ENCODE results near the gene EHMT1. TPM values are rescaled to one million over a fixed set of nuclear protein-coding genes. Genes with fewer than 3 reads are reported as not detected.
"Not testable (repeated sequence)": the region's sequence is repeated elsewhere in the genome, so short reads cannot be mapped to it uniquely, and the experiment has no call there.

Gene EHMT1
- total RNA-seq, 2 experiments from 2014 or later, result 112 to 115 TPM

DNA sequence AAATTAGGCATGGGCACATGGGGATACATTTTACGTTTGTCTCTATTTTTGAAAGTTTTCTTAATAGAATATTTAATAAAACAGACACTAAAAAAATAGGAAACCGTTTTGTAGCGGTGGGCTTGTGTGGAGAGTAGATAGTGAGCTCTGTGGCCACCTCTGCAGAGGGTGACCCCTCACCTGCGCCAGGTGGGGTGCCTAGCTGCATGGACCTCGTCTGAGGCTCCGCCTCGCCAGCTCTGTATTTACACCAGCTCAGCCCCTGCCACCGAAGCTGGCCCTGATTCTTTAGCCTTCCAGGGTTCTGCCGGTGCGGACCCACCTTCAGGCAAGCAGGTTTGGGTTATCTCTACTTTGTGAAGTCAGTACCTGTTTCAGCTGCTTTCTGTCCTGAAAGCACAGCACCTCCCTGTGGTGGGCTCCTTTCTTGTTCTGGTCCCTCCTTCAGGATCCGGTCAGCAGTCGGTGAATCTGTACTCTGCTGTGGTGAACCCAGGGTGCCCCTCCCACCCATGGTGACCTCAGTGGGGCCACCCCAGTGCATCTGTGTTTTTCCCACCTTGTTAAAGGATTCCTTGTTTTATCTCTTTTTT lies 153.6 kb downstream of the EHMT1 start:
- H3K4me3 Mint-ChIP-seq, result no peak overlapping the region
- H3K36me3 Mint-ChIP-seq (ENCODE audit: low read depth), result peaks cover 45% of the 10 kb centered on the region
- no peaks in the 10 kb centered on the region for H3K27me3 Mint-ChIP-seq (ENCODE audit: low read depth)
- peaks cover 4% of the 10 kb centered on the region for H3K9me3 Mint-ChIP-seq (ENCODE audit: insufficient read depth)
- ATAC-seq (no peak), DNase-seq (no peak)
- ChIA-PET CTCF (interaction anchor here (0.6 to 1.0 kb wide), 2 partner anchors 99 to 103 kb away, joined by 3 to 4 read pairs; no protein-coding TSS in a partner anchor), POLR2A (no interaction called here)
- no peak overlapping the region for H3K27ac Mint-ChIP-seq
- H3K4me1 Mint-ChIP-seq (ENCODE audit: low read depth), result no peaks in the 10 kb centered on the region

DNA sequence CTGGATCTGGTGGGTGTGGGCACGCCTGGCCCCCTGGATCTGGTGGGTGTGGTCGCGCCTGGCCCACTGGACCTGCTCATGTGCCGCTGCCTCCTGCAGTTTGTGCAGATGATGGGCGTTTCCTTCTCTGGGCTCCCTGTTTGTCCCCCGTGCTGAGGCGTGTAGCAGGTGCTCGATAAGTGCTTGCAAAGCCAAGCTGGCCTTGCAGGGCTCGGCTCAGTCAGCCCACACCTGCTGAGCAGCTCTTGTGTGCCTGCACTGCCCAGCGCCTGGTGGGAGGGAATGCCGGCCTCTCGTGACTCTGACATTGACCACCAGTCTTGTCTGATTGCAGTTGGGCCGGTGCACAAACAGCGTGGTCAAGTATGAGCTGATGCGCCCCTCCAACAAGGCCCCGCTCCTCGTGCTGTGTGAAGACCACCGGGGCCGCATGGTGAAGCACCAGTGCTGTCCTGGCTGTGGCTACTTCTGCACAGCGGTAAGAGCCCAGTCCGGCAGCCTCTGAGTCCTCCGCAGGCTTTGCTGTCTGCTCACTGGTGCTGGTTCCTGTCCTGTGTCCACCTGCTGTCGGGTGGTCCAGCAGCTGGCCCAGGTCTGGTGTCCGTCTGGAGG lies 156.1 kb downstream of the EHMT1 start:
- ChIA-PET POLR2A (no interaction called here), CTCF (no interaction called here)
- H3K36me3 Mint-ChIP-seq (ENCODE audit: low read depth), result peaks cover 44% of the 10 kb centered on the region
- DNase-seq (no peak), ATAC-seq (no peak)
- H3K9me3 Mint-ChIP-seq (ENCODE audit: insufficient read depth), result peaks cover 4% of the 10 kb centered on the region
- H3K4me3 Mint-ChIP-seq, result no peak overlapping the region
- no peaks in the 10 kb centered on the region for H3K27me3 Mint-ChIP-seq (ENCODE audit: low read depth)
- H3K27ac Mint-ChIP-seq, result no peak overlapping the region
- no peaks in the 10 kb centered on the region for H3K4me1 Mint-ChIP-seq (ENCODE audit: low read depth)

- ATAC-seq (no peak), DNase-seq (no peak)
- no peak overlapping the region for H3K4me3 Mint-ChIP-seq
- no peaks in the 10 kb centered on the region for H3K4me1 Mint-ChIP-seq (ENCODE audit: low read depth)
- H3K27ac Mint-ChIP-seq, result no peak overlapping the region
- POLR2A ChIA-PET, result no interaction called here
- CTCF ChIA-PET, result interaction anchor here (0.7 to 1.0 kb wide), 2 partner anchors 15 to 1105 kb away, joined by 3 read pairs; no protein-coding TSS in a partner anchor
- no peaks in the 10 kb centered on the region for H3K9me3 Mint-ChIP-seq (ENCODE audit: insufficient read depth)
- H3K36me3 Mint-ChIP-seq (ENCODE audit: low read depth), result peaks cover 29% of the 10 kb centered on the region
- H3K27me3 Mint-ChIP-seq (ENCODE audit: low read depth), result no peaks in the 10 kb centered on the region
Observed at GRCh38 chr9:137776306-137776995, 157.6 kb downstream of the EHMT1 start.

DNA sequence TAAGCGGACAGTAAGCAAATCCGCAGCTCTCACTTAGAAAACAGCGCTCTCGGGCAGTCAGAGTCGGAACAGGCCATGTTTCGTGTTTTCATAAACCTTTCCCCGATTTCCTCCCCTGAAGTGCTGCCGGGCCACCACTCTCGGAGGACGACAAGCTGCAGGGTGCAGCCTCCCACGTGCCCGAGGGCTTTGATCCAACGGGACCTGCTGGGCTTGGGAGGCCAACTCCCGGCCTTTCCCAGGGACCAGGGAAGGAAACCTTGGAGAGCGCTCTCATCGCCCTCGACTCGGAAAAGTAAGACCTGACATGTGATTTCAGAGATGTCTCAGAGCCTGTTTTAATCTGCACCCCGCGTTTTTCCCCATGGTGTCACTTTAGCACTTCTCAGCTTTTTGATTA lies 159.0 kb downstream of the EHMT1 start:
- no peaks in the 10 kb centered on the region for H3K9me3 Mint-ChIP-seq (ENCODE audit: insufficient read depth)
- DNase-seq (no peak), ATAC-seq (no peak)
- H3K27ac Mint-ChIP-seq, result no peak overlapping the region
- POLR2A ChIA-PET, result no interaction called here
- H3K4me1 Mint-ChIP-seq (ENCODE audit: low read depth), result no peaks in the 10 kb centered on the region
- no peak overlapping the region for H3K4me3 Mint-ChIP-seq
- CTCF ChIA-PET, result interaction anchor here (1.0 kb wide), 1 partner anchor 16 kb away, joined by 3 read pairs; no protein-coding TSS in a partner anchor
- H3K36me3 Mint-ChIP-seq (ENCODE audit: low read depth), result peaks cover 34% of the 10 kb centered on the region
- H3K27me3 Mint-ChIP-seq (ENCODE audit: low read depth), result no peaks in the 10 kb centered on the region

- Mint-ChIP-seq H3K36me3 (ENCODE audit: low read depth) (peaks cover 40% of the 10 kb centered on the region), H3K4me3 (no peak overlapping the region), H3K9me3 (ENCODE audit: insufficient read depth) (no peaks in the 10 kb centered on the region), H3K4me1 (ENCODE audit: low read depth) (no peaks in the 10 kb centered on the region), H3K27ac (peak overlapping the region; percentile 60), H3K27me3 (ENCODE audit: low read depth) (no peaks in the 10 kb centered on the region)
- ATAC-seq (no peak), DNase-seq (no peak)
- POLR2A ChIA-PET, result no interaction called here
- CTCF ChIA-PET, result no interaction called here
Observed at GRCh38 chr9:137778336-137778735, 159.5 kb downstream of the EHMT1 start.

- no peak for ATAC-seq
- Mint-ChIP-seq H3K27ac (peak overlapping the region; percentile 60), H3K4me1 (ENCODE audit: low read depth) (no peaks in the 10 kb centered on the region), H3K9me3 (ENCODE audit: insufficient read depth) (no peaks in the 10 kb centered on the region), H3K27me3 (ENCODE audit: low read depth) (no peaks in the 10 kb centered on the region), H3K4me3 (no peak overlapping the region), H3K36me3 (ENCODE audit: low read depth) (peaks cover 39% of the 10 kb centered on the region)
- ChIA-PET POLR2A (no interaction called here), CTCF (no interaction called here)
- no peak for DNase-seq
Observed at GRCh38 chr9:137778914-137779313, 160.1 kb downstream of the EHMT1 start.

DNA sequence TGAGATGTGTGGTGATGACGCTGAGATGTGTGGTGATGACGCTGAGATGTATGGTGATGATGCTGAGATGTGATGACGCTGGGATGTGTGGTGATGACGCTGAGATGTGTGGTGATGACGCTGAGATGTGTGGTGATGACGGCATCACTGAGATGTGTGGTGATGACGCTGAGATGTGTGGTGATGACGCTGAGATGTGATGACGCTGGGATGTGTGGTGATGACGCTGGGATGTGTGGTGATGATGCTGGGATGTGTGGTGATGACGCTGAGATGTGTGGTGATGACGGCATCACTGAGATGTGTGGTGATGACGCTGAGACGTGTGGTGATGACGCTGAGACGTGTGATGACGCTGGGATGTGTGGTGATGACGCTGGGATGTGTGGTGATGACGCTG lies 161.2 kb downstream of the EHMT1 start:
- H3K4me1 Mint-ChIP-seq (ENCODE audit: low read depth); ATAC-seq; H3K4me3 Mint-ChIP-seq; POLR2A ChIA-PET; CTCF ChIA-PET; H3K27me3 Mint-ChIP-seq (ENCODE audit: low read depth); DNase-seq; H3K9me3 Mint-ChIP-seq (ENCODE audit: insufficient read depth); H3K27ac Mint-ChIP-seq: not testable (repeated sequence)
- peaks cover 48% of the 10 kb centered on the region for H3K36me3 Mint-ChIP-seq (ENCODE audit: low read depth)

DNA sequence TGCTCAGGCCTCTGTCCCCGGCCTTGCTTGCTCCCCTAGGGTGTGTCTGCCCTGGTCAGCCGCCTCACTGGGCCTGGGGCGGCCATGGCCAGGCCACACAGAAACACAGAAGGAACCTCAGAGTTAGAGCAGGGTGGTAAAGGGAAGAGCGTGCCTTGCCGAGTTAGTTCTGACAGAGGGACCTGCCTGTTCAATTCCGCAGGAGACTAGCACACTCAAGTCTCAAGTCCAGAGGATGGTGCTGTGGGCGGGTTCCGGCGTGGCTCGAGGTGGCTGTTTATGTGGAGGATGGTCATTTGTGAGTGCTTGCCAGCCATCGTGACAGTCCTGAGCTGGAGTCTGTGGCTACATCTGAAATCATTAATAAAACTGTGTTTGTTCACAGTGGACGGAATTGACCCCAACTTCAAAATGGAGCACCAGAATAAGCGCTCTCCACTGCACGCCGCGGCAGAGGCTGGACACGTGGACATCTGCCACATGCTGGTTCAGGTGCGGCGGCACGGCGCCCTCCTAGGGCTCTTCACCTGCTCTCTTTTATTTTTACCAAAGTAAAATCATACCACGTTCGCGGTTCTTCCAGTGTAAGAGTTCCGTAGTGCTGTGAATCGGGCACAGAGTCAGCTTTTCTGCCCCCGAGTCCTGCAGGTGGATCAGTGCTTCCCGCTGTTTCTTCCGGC lies 163.2 kb downstream of the EHMT1 start:
- no peaks in the 10 kb centered on the region for H3K27me3 Mint-ChIP-seq (ENCODE audit: low read depth)

DNA sequence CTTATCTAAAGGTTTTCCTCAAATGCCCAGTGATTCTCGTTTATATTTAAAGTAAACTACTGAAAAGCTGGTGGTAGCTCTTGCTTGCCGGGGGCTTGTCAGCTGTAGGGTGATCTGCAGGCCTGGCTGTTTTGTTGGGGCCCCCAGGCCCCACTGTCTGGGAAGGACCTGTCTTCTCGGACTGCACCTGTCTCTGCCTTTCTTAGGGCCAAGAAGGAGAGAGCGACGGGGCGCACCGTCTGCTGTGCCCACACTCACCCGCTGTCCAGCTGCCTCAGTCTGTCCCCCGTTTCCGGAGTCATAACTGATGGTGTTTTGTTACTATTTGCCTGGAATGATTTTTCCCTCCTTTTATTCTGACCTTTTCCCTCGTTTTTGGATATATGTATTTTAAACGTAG lies 164.7 kb downstream of the EHMT1 start:
- H3K27ac Mint-ChIP-seq, result no peak overlapping the region
- POLR2A ChIA-PET, result no interaction called here
- CTCF ChIA-PET, result no interaction called here
- no peak overlapping the region for H3K4me3 Mint-ChIP-seq
- no peaks in the 10 kb centered on the region for H3K27me3 Mint-ChIP-seq (ENCODE audit: low read depth)
- H3K9me3 Mint-ChIP-seq (ENCODE audit: insufficient read depth), result no peaks in the 10 kb centered on the region
- ATAC-seq, result no peak
- H3K36me3 Mint-ChIP-seq (ENCODE audit: low read depth), result peaks cover 38% of the 10 kb centered on the region
- no peak for DNase-seq
- peaks cover 9% of the 10 kb centered on the region for H3K4me1 Mint-ChIP-seq (ENCODE audit: low read depth)

More for the DNA sequence above, 163.2 kb downstream of the EHMT1 start:
- H3K4me3 Mint-ChIP-seq, result no peak overlapping the region
- peaks cover 43% of the 10 kb centered on the region for H3K36me3 Mint-ChIP-seq (ENCODE audit: low read depth)
- DNase-seq (no peak), ATAC-seq (no peak)
- POLR2A ChIA-PET, result no interaction called here
- peaks cover 9% of the 10 kb centered on the region for H3K4me1 Mint-ChIP-seq (ENCODE audit: low read depth)
- CTCF ChIA-PET, result no interaction called here
- no peaks in the 10 kb centered on the region for H3K9me3 Mint-ChIP-seq (ENCODE audit: insufficient read depth)
- H3K27ac Mint-ChIP-seq, result no peak overlapping the region

- peaks cover 9% of the 10 kb centered on the region for H3K4me1 Mint-ChIP-seq (ENCODE audit: low read depth)
- H3K27me3 Mint-ChIP-seq (ENCODE audit: low read depth), result no peaks in the 10 kb centered on the region
- H3K36me3 Mint-ChIP-seq (ENCODE audit: low read depth), result peaks cover 33% of the 10 kb centered on the region
- ChIA-PET CTCF (no interaction called here), POLR2A (no interaction called here)
- H3K27ac Mint-ChIP-seq, result no peak overlapping the region
- DNase-seq (no peak), ATAC-seq (no peak)
- H3K4me3 Mint-ChIP-seq, result no peak overlapping the region
- H3K9me3 Mint-ChIP-seq (ENCODE audit: insufficient read depth), result no peaks in the 10 kb centered on the region
Observed at GRCh38 chr9:137784046-137784445, 165.2 kb downstream of the EHMT1 start.

- H3K27ac Mint-ChIP-seq, result peak overlapping the region; percentile 13
- ATAC-seq (no peak), DNase-seq (no peak)
- H3K4me3 Mint-ChIP-seq, result no peak overlapping the region
- H3K36me3 Mint-ChIP-seq (ENCODE audit: low read depth), result peaks cover 34% of the 10 kb centered on the region
- peaks cover 9% of the 10 kb centered on the region for H3K4me1 Mint-ChIP-seq (ENCODE audit: low read depth)
- CTCF ChIA-PET, result no interaction called here
- POLR2A ChIA-PET, result no interaction called here
- no peaks in the 10 kb centered on the region for H3K27me3 Mint-ChIP-seq (ENCODE audit: low read depth)
- no peaks in the 10 kb centered on the region for H3K9me3 Mint-ChIP-seq (ENCODE audit: insufficient read depth)
Observed at GRCh38 chr9:137784641-137785513, 166.1 kb downstream of the EHMT1 start.
